GM12878 (cell line): ENCODE results near the gene PGAM1. TPM values are rescaled to one million over a fixed set of nuclear protein-coding genes. Genes with fewer than 3 reads are reported as not detected.

Source experiments
- BHLHE40 ChIP-seq, 2 experiments: fragments of 450-650 bp in 1 of 2; IDR thresholded peaks; 2 replicates each; pipeline ENCODE4 v1.6.1; 2011 to 2017; ENCODE audit warnings: low read depth in 2 of 2, borderline replicate concordance in 1 of 2, improper control_type of control experiment in 1 of 2, low read length in 1 of 2, mild to moderate bottlenecking in 1 of 2
- CEBPB ChIP-seq, 2 experiments: fragments of 150-350 bp in 1 of 2; IDR thresholded peaks; 2 replicates each; pipeline ENCODE4 v1.6.1; 2012 to 2014; ENCODE audit warnings: low read depth in 2 of 2, low read length in 2 of 2, borderline replicate concordance in 1 of 2, inconsistent platforms in 1 of 2
- CREB1 ChIP-seq: IDR thresholded peaks from 2 replicates; pipeline ENCODE4 v1.6.1; 2012; ENCODE audit warnings: low read depth, mild to moderate bottlenecking, inconsistent platforms
- CREM ChIP-seq: IDR thresholded peaks from 2 replicates; pipeline ENCODE4 v1.6.1; 2014; ENCODE audit warnings: antibody characterized with exemption, low read depth
- EGR1 ChIP-seq, 2 experiments: IDR thresholded peaks; 1 replicate in 1 of 2; 2 replicates in 1 of 2; pipeline ENCODE4 v1.6.1; 2011 to 2012; ENCODE audit warnings: low read depth in 2 of 2, low read length in 2 of 2, borderline replicate concordance in 1 of 2, mild to moderate bottlenecking in 1 of 2, moderate library complexity in 1 of 2
- ETV6 ChIP-seq, 2 experiments: fragments of 450-650 bp in 1 of 2; IDR thresholded peaks in 1 of 2; conservative IDR thresholded peaks in 1 of 2; 2 replicates each; pipeline ENCODE4 v1.6.1; 2014; ENCODE audit warnings: antibody characterized with exemption in 1 of 2, borderline replicate concordance in 1 of 2, low read depth in 1 of 2, mild to moderate bottlenecking in 1 of 2, moderate library complexity in 1 of 2
- IRF3 ChIP-seq: fragments of 450-650 bp; IDR thresholded peaks from 2 replicates; pipeline ENCODE4 v1.6.1; 2014; ENCODE audit warnings: mild to moderate bottlenecking
- IRF4 ChIP-seq: IDR thresholded peaks from 2 replicates; pipeline ENCODE4 v1.6.1; 2011; ENCODE audit warnings: low read depth, low read length
- JUND ChIP-seq: IDR thresholded peaks from 2 replicates; pipeline ENCODE4 v1.6.1; 2012; ENCODE audit warnings: low read depth, mild to moderate bottlenecking, low read length, improper control_type of control experiment, moderate library complexity
- MYC ChIP-seq: IDR thresholded peaks from 2 replicates; pipeline ENCODE4 v1.6.1; 2011; ENCODE audit warnings: mild to moderate bottlenecking, low read length, moderate library complexity, inconsistent platforms; ENCODE audit not compliant: insufficient read depth, insufficient replicate concordance, insufficient read length, severe bottlenecking
- PKNOX1 ChIP-seq: fragments of 450-650 bp; IDR thresholded peaks from 2 replicates; pipeline ENCODE4 v1.6.1; 2016; ENCODE audit warnings: mild to moderate bottlenecking
- RAD51 ChIP-seq: fragments of 450-650 bp; IDR thresholded peaks from 2 replicates; pipeline ENCODE4 v1.6.1; 2016; ENCODE audit warnings: moderate library complexity, mild to moderate bottlenecking, inconsistent platforms
- SPI1 ChIP-seq: IDR thresholded peaks from 2 replicates; pipeline ENCODE4 v1.6.1; 2011; ENCODE audit warnings: low read depth, mild to moderate bottlenecking, low read length, moderate library complexity, borderline replicate concordance; ENCODE audit not compliant: insufficient read depth
- TAF1 ChIP-seq: IDR thresholded peaks from 2 replicates; pipeline ENCODE4 v1.6.1; 2011; ENCODE audit warnings: mild to moderate bottlenecking, low read depth, low read length, borderline replicate concordance
- TCF12 ChIP-seq: IDR thresholded peaks from 2 replicates; pipeline ENCODE4 v1.6.1; 2011; ENCODE audit warnings: low read depth, mild to moderate bottlenecking, low read length
- ZNF207 ChIP-seq: fragments of 450-650 bp; IDR thresholded peaks from 2 replicates; pipeline ENCODE4 v1.6.1; 2014; ENCODE audit warnings: antibody characterized with exemption, mild to moderate bottlenecking, borderline replicate concordance
- ZNF217 ChIP-seq: fragments of 450-650 bp; IDR thresholded peaks from 2 replicates; pipeline ENCODE4 v1.6.1; 2017; ENCODE audit warnings: antibody characterized with exemption, mild to moderate bottlenecking
- polyA plus RNA-seq, 11 experiments: library from polyadenylated mRNA; depleted of rRNA in 4 of 11; unstranded in 6 of 11; stranded (reverse) in 5 of 11; fragments of >200 nt; fragmentation: Nextera tagmentation in 4 of 11; fragmentation: Illumina TruSeq in 1 of 11; extraction: Ambion mirVana in 4 of 11; extraction: Trizol in 1 of 11; gene quantifications; 1 replicate in 1 of 11; 2 replicates in 10 of 11; pipeline versions ENCODE4 v1.2.1 to v1.2.3, GENCODE V29; 2011 to 2016; ENCODE audit warnings: inconsistent platforms in 2 of 11, missing spikeins in 2 of 11, low read depth in 1 of 11
- total RNA-seq, 4 experiments: library from RNA; depleted of rRNA in 3 of 4; stranded (reverse); fragments of >200 nt in 3 of 4; fragmentation: Illumina TruSeq in 1 of 4; extraction: Trizol in 1 of 4; gene quantifications; 2 replicates each; pipeline versions ENCODE4 v1.2.1 to v1.2.3, GENCODE V29; 2013 to 2021
- TF ChIP-seq, protein P1 (sequence below): fragments of 150-350 bp; IDR thresholded peaks from 2 replicates; pipeline ENCODE4 v1.6.1; 2014; ENCODE audit warnings: mild to moderate bottlenecking, low read depth, low read length
- TF ChIP-seq, protein P2 (sequence below): IDR thresholded peaks from 2 replicates; pipeline ENCODE4 v1.6.1; 2011; ENCODE audit warnings: low read depth, low read length, improper control_type of control experiment, borderline replicate concordance

PGAM1 gene
- total and polyA plus RNA-seq, 10 of the 15 experiments (the other 5 are each of a cell fraction or from before 2014, with no cell fraction given), result 115 to 1,362 (median 744) TPM

DNA sequence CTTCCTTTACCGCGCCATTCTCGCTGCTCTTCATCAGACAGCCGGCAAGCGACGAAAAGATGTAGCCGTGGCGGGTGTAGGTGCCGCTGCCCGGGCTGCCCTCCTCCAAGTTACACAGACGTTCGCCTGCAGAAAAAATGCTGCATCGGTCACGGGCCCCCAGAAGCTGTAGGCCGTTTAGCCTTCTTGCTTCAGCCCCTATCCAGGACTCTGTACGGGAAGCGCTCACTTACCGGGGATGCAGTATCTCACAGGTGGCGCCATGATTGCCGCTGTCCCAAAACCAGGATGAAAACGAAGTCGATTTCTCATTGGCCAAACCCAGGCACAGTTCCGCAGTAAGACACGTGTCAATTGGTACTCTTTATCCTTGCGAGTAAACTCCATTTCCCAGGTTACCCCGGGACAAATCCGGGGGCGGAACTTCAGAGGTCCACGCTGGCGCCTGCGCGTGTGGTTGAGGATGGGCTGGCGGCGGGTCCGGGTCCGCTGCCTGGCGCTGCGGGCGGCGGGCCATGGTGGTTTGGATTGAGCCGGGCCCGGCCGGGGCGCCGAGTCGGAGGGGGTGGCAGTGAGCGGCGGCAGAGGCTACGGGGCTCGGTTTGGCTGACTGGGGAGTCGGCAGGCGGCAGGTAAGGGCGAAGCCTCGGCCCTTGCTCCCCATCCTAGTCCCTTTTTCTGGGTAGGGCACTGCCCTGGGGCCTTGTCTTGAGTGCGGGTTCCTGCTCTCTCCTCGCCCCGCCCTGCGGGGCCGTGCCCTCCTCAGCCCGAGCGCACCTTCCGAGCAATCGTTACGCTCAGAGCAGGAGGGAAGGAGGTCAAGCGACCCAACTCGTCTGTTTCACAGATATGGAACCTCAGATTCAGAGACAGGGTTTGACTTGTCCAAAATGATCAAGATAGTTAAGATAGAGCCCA, 20.0 kb downstream of the PGAM1 start, which contains the start of the genes EXOSC1 and ZDHHC16 (continued):
- TF ChIP-seq, protein P1, sequence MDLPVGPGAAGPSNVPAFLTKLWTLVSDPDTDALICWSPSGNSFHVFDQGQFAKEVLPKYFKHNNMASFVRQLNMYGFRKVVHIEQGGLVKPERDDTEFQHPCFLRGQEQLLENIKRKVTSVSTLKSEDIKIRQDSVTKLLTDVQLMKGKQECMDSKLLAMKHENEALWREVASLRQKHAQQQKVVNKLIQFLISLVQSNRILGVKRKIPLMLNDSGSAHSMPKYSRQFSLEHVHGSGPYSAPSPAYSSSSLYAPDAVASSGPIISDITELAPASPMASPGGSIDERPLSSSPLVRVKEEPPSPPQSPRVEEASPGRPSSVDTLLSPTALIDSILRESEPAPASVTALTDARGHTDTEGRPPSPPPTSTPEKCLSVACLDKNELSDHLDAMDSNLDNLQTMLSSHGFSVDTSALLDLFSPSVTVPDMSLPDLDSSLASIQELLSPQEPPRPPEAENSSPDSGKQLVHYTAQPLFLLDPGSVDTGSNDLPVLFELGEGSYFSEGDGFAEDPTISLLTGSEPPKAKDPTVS, result no peak
- TF ChIP-seq CREM (peak; percentile 56; the same call in 1 of the 2 replicates), RAD51 (peak; percentile 60; the same call in 1 of the 2 replicates), CREB1 (peak; percentile 78), ZNF207 (no peak), SPI1 (peak; percentile 49; the same call in 1 of the 2 replicates), JUND (no peak), TCF12 (peak; percentile 1; the same call in 1 of the 2 replicates), PKNOX1 (peak; percentile 39; the same call in 1 of the 2 replicates), MYC (peak; percentile 39), CEBPB (IDR thresholded peaks at IDR 0.05; ENCODE audit: borderline replicate concordance in 1 of 2, low read depth in 2 of 2, low read length in 2 of 2) (no peak), BHLHE40 (IDR thresholded peaks at IDR 0.05; ENCODE audit: borderline replicate concordance in 1 of 2, low read depth in 2 of 2, low read length in 1 of 2) (peak in 1 of 2 experiments; percentile 48; a peak in 1 of 4 replicates), TAF1 (peak; percentile 92), EGR1 (IDR thresholded peaks at IDR 0.05; ENCODE audit: borderline replicate concordance in 1 of 2, low read depth in 2 of 2, low read length in 2 of 2) (peak in 1 of 2 experiments; percentile 99; a peak in 2 of 3 replicates), IRF4 (0 out of 2 replicates have a peak, but pooled peaks have one; percentile 30), ETV6 (conservative IDR thresholded peaks at IDR 0.05 in 1 of 2, IDR thresholded peaks at IDR 0.05 in 1 of 2; ENCODE audit: borderline replicate concordance in 1 of 2, low read depth in 1 of 2) (no peak), IRF3 (peak; percentile 74; the same call in 1 of the 2 replicates), ZNF217 (no peak)
- TF ChIP-seq, protein P2, sequence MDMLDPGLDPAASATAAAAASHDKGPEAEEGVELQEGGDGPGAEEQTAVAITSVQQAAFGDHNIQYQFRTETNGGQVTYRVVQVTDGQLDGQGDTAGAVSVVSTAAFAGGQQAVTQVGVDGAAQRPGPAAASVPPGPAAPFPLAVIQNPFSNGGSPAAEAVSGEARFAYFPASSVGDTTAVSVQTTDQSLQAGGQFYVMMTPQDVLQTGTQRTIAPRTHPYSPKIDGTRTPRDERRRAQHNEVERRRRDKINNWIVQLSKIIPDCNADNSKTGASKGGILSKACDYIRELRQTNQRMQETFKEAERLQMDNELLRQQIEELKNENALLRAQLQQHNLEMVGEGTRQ, result peak; percentile 23; the same call in 1 of the 2 replicates
